Astrocyte (in vitro differentiated cells and primary cell): ENCODE data around the gene ABCA7. TPM values are rescaled to one million over a fixed set of nuclear protein-coding genes. Genes with fewer than 3 reads are reported as not detected.

Experiments used
- DNase-seq: peaks from one replicate; pipeline ENCODE4 v3.0.0-alpha.2; 2010; ENCODE audit warnings: low read depth
- FAIRE-seq: peaks from 2 replicates; lab custom pipeline; 2011; peaks lifted over from hg19 to GRCh38; lab: Jason Lieb, UNC
- H2AFZ ChIP-seq: 2 replicates; pipeline ENCODE4 v1.6.0; 2012; ENCODE audit warnings: low read depth, low read length, inconsistent platforms
- H3K27ac ChIP-seq: 2 replicates; pipeline ENCODE4 v1.5.1; 2011; ENCODE audit warnings: low read depth, low read length, inconsistent platforms
- H3K27me3 ChIP-seq: 2 replicates; pipeline ENCODE4 v1.6.0; 2011; ENCODE audit warnings: low read length, inconsistent platforms; ENCODE audit not compliant: insufficient read depth
- H3K36me3 ChIP-seq: 2 replicates; pipeline ENCODE4 v1.5.1; 2011; ENCODE audit warnings: low read length, inconsistent platforms; ENCODE audit not compliant: insufficient read depth
- H3K4me1 ChIP-seq: 2 replicates; pipeline ENCODE4 v1.5.1; 2011; ENCODE audit warnings: low read length, inconsistent platforms; ENCODE audit not compliant: insufficient read depth
- H3K4me2 ChIP-seq: 2 replicates; pipeline ENCODE4 v1.6.0; 2012; ENCODE audit warnings: low read length, inconsistent platforms
- H3K4me3 ChIP-seq: 2 replicates; pipeline ENCODE4 v1.5.1; 2011; ENCODE audit warnings: low read depth, mild to moderate bottlenecking, low read length, inconsistent platforms; ENCODE audit not compliant: insufficient read depth
- H3K79me2 ChIP-seq: 2 replicates; pipeline ENCODE4 v1.6.0; 2012; ENCODE audit warnings: mild to moderate bottlenecking, low read length, inconsistent platforms; ENCODE audit not compliant: insufficient read depth
- H3K9ac ChIP-seq: 2 replicates; pipeline ENCODE4 v1.6.0; 2012; ENCODE audit warnings: mild to moderate bottlenecking, low read length, inconsistent platforms
- H3K9me3 ChIP-seq: 2 replicates; pipeline ENCODE4 v1.5.1; 2012; ENCODE audit warnings: low read depth, mild to moderate bottlenecking, low read length, inconsistent platforms; ENCODE audit not compliant: insufficient read depth
- H4K20me1 ChIP-seq: 2 replicates; pipeline ENCODE4 v1.6.0; 2012; ENCODE audit warnings: low read length, inconsistent platforms; ENCODE audit not compliant: insufficient read depth
- H3K27ac Mint-ChIP-seq: one replicate; pipeline ENCODE4 v1.8.0; 2021; ENCODE audit warnings: mild to moderate bottlenecking, mixed read lengths; ENCODE audit not compliant: unreplicated experiment
- H3K27me3 Mint-ChIP-seq: one replicate; pipeline ENCODE4 v1.8.0; 2021; ENCODE audit warnings: low read depth, mixed read lengths; ENCODE audit not compliant: unreplicated experiment
- H3K36me3 Mint-ChIP-seq: one replicate; pipeline ENCODE4 v1.8.0; 2021; ENCODE audit warnings: low read depth, mixed read lengths; ENCODE audit not compliant: unreplicated experiment
- H3K4me1 Mint-ChIP-seq: one replicate; pipeline ENCODE4 v1.8.0; 2021; ENCODE audit warnings: low read depth, mixed read lengths; ENCODE audit not compliant: unreplicated experiment
- H3K4me3 Mint-ChIP-seq: one replicate; pipeline ENCODE4 v1.8.0; 2021; ENCODE audit warnings: mild to moderate bottlenecking, moderate library complexity, mixed read lengths; ENCODE audit not compliant: unreplicated experiment
- H3K9me3 Mint-ChIP-seq: one replicate; pipeline ENCODE4 v1.8.0; 2021; ENCODE audit warnings: mild to moderate bottlenecking, mixed read lengths; ENCODE audit not compliant: unreplicated experiment
- CTCF ChIP-seq: IDR thresholded peaks from 2 replicates; pipeline ENCODE4 v1.5.1; 2011; ENCODE audit warnings: low read depth, mild to moderate bottlenecking, inconsistent platforms, low read length, moderate library complexity; ENCODE audit not compliant: insufficient read depth
- EZH2 ChIP-seq: IDR thresholded peaks from 2 replicates; pipeline ENCODE4 v1.6.1; 2012; ENCODE audit warnings: mild to moderate bottlenecking, low read length, inconsistent platforms; ENCODE audit not compliant: insufficient read depth
- total RNA-seq: library from RNA; stranded (reverse); gene quantifications from 2 replicates; pipeline ENCODE4 v1.2.1, GENCODE V29; 2021

The ABCA7 gene
- total RNA-seq, 1 donor from 2014 or later = 18.4 TPM

GRCh38 chr19:1098177-1099051 lies 58.5 kb downstream of the ABCA7 start:
- Histone ChIP-seq H3K4me2 (no peak overlapping the region), H3K79me2 (peaks cover 18% of the 10 kb centered on the region), H3K4me3 (no peak overlapping the region), H3K27ac (peak overlapping the region; percentile 58), H3K4me1 (peaks cover 46% of the 10 kb centered on the region), H4K20me1 (peaks cover 14% of the 10 kb centered on the region), H3K9me3 (no peaks in the 10 kb centered on the region), H2AFZ (no peak overlapping the region), H3K27me3 (no peaks in the 10 kb centered on the region), H3K36me3 (no peaks in the 10 kb centered on the region), H3K9ac (peak overlapping the region; percentile 27)
- TF ChIP-seq CTCF (no peak), EZH2 (no peak)
- peak overlapping the region; percentile 55 for H3K4me3 Mint-ChIP-seq
- peak overlapping the region; percentile 75 for H3K27ac Mint-ChIP-seq
- H3K27me3 Mint-ChIP-seq = no peaks in the 10 kb centered on the region
- DNase-seq (no peak), FAIRE-seq (no peak)
- H3K4me1 Mint-ChIP-seq = peaks cover 17% of the 10 kb centered on the region
- peaks cover 4% of the 10 kb centered on the region for H3K9me3 Mint-ChIP-seq
- peaks cover 7% of the 10 kb centered on the region for H3K36me3 Mint-ChIP-seq

GRCh38 chr19:1101337-1101698 lies 61.4 kb downstream of the ABCA7 start:
- Mint-ChIP-seq H3K27ac (no peak overlapping the region), H3K36me3 (peaks cover 4% of the 10 kb centered on the region), H3K4me3 (no peak overlapping the region), H3K9me3 (peaks cover 4% of the 10 kb centered on the region), H3K4me1 (peaks cover 11% of the 10 kb centered on the region), H3K27me3 (no peaks in the 10 kb centered on the region)
- no peaks in the 10 kb centered on the region for H3K36me3 ChIP-seq
- no peak overlapping the region for H2AFZ ChIP-seq
- H3K4me1 ChIP-seq = peaks cover 47% of the 10 kb centered on the region
- H3K9me3 ChIP-seq = no peaks in the 10 kb centered on the region
- H4K20me1 ChIP-seq = peaks cover 14% of the 10 kb centered on the region
- DNase-seq = no peak
- H3K27me3 ChIP-seq = no peaks in the 10 kb centered on the region
- H3K4me2 ChIP-seq = peak overlapping the region; percentile 75
- TF ChIP-seq CTCF = no peak
- no peak for TF ChIP-seq EZH2
- H3K4me3 ChIP-seq = no peak overlapping the region
- peak overlapping the region; percentile 88 for H3K27ac ChIP-seq
- peaks cover 17% of the 10 kb centered on the region for H3K79me2 ChIP-seq
- FAIRE-seq = no peak
- peak overlapping the region; percentile 70 for H3K9ac ChIP-seq
